GM12878 (cell line): ENCODE measurements around the gene EHBP1. TPM values are rescaled to one million over a fixed set of nuclear protein-coding genes. Genes with fewer than 3 reads are reported as not detected.

Source experiments
- ATAC-seq: fragments of 200-7000 bp; cut with Tn5 transposase; 3 replicates; pipeline ENCODE4 v1.9.1; 2020; ENCODE audit warnings: mild to moderate bottlenecking, moderate library complexity
- BruUV-seq: library from RNA; stranded (reverse); fragments of 400-500 nt; replicated peaks from 2 replicates; lab custom pipeline; 2021; lab: Mats Ljungman, UMichigan
- CTCF ChIA-PET: fragments of 300-600 bp; sonication (Branson Sonifier 250); formaldehyde crosslinking; extraction: SDS; loops from one replicate; lab custom pipeline; 2021; ENCODE audit warnings: inconsistent platforms; lab: Yijun Ruan, JAX
- POLR2A ChIA-PET: fragments of 350-600 bp; formaldehyde crosslinking; extraction: SDS; loops from one replicate; lab custom pipeline; 2021; ENCODE audit warnings: inconsistent platforms; lab: Charles Lee
- RAD21 ChIA-PET: fragments of 300-600 bp; sonication (Branson Sonifier 250); formaldehyde crosslinking; loops from one replicate; lab custom pipeline; 2023; ENCODE audit warnings: antibody characterized with exemption; ENCODE audit not compliant: unreplicated experiment; lab: Charles Lee
- SMC1A ChIA-PET: fragments of 300-600 bp; sonication (Branson Sonifier 250); formaldehyde crosslinking; loops from one replicate; lab custom pipeline; 2023; ENCODE audit not compliant: unreplicated experiment, uncharacterized antibody; lab: Charles Lee
- DNase-seq: peaks from one replicate; pipeline ENCODE4 v3.0.0-alpha.2; 2011; ENCODE audit warnings: low read depth, low spot score
- FAIRE-seq: peaks from 3 replicates; lab custom pipeline; 2011; peaks lifted over from hg19 to GRCh38; lab: Jason Lieb, UNC
- H2AFZ ChIP-seq: 2 replicates; pipeline ENCODE4 v1.6.0; 2011; ENCODE audit warnings: low read depth, low read length, control low read depth; ENCODE audit not compliant: control insufficient read depth
- H3K27ac ChIP-seq: 2 replicates; pipeline ENCODE4 v1.5.1; 2011; ENCODE audit warnings: control low read depth; ENCODE audit not compliant: control insufficient read depth, insufficient read depth
- H3K27me3 ChIP-seq, 2 experiments: replicated peaks in 1 of 2; 2 replicates each; pipeline versions ENCODE4 v1.6.0 to v1.6.1; 2011; ENCODE audit warnings: low read length in 1 of 2; ENCODE audit not compliant: control insufficient read depth in 2 of 2, insufficient read depth in 2 of 2
- H3K36me3 ChIP-seq, 2 experiments: 2 replicates each; pipeline ENCODE4 v1.5.1; 2011; ENCODE audit warnings: low read length in 1 of 2; ENCODE audit not compliant: control insufficient read depth in 2 of 2, insufficient read depth in 2 of 2
- H3K4me1 ChIP-seq: 2 replicates; pipeline ENCODE4 v1.6.1; 2011; ENCODE audit warnings: mild to moderate bottlenecking, low read length, moderate library complexity, mixed read lengths; ENCODE audit not compliant: control insufficient read depth, insufficient read depth
- H3K4me2 ChIP-seq: 2 replicates; pipeline ENCODE4 v1.6.0; 2011; ENCODE audit warnings: control low read depth; ENCODE audit not compliant: control insufficient read depth, insufficient read depth
- H3K4me3 ChIP-seq: fragments of 200-600 bp; sonication (generic); 2 replicates; pipeline ENCODE4 v1.5.1; 2016
- H3K79me2 ChIP-seq: 2 replicates; pipeline ENCODE4 v1.6.0; 2011; ENCODE audit warnings: low read length; ENCODE audit not compliant: control insufficient read depth, insufficient read depth
- H3K9ac ChIP-seq: 2 replicates; pipeline ENCODE4 v1.8.0; 2011; ENCODE audit warnings: low read length, control low read depth, mixed read lengths; ENCODE audit not compliant: control insufficient read depth, insufficient read depth
- H3K9me3 ChIP-seq: replicated peaks from 3 replicates; pipeline ENCODE4 v1.5.1; 2011; ENCODE audit warnings: mild to moderate bottlenecking, low read length; ENCODE audit not compliant: control insufficient read depth, insufficient read depth
- H4K20me1 ChIP-seq: 2 replicates; pipeline ENCODE4 v1.6.0; 2011; ENCODE audit not compliant: control insufficient read depth, insufficient read depth
- EP300 ChIP-seq, 2 experiments: fragments of 150-350 bp in 1 of 2; IDR thresholded peaks; 2 replicates each; pipeline ENCODE4 v1.6.1; 2011 to 2012; ENCODE audit warnings: low read depth in 2 of 2, low read length in 2 of 2, borderline replicate concordance in 1 of 2, improper control_type of control experiment in 1 of 2, inconsistent platforms in 1 of 2; ENCODE audit not compliant: control insufficient read depth in 1 of 2
- FOS ChIP-seq: IDR thresholded peaks from 3 replicates; pipeline ENCODE4 v1.6.1; 2011; ENCODE audit warnings: borderline replicate concordance; ENCODE audit not compliant: insufficient read length; ENCODE audit errors: extremely low read depth
- IRF5 ChIP-seq: fragments of 450-650 bp; IDR thresholded peaks from 2 replicates; pipeline ENCODE4 v1.6.1; 2017; ENCODE audit warnings: borderline replicate concordance
- MTA3 ChIP-seq: IDR thresholded peaks from 2 replicates; pipeline ENCODE4 v1.6.1; 2012; ENCODE audit warnings: low read length, inconsistent platforms, borderline replicate concordance
- ZNF207 ChIP-seq: fragments of 450-650 bp; IDR thresholded peaks from 2 replicates; pipeline ENCODE4 v1.6.1; 2014; ENCODE audit warnings: antibody characterized with exemption, mild to moderate bottlenecking, borderline replicate concordance
- WGBS: methylation state at CpG from one replicate; pipeline ENCODE4 v1.1.6; 2016; ENCODE audit warnings: low lambda C conversion rate; ENCODE audit not compliant: insufficient replicate concordance, insufficient coverage; ENCODE audit errors: missing lambda C conversion rate; 5-methylcytosine and 5-hydroxymethylcytosine counted together
- in situ Hi-C: fragments of 300-500 bp; cut with MboI; formaldehyde crosslinking; loops from 9 replicates; pipeline ENCODE4 v1.14.3; 2018; ENCODE audit warnings: mixed read lengths
- intact Hi-C: fragments of 100-400 bp; cut with micrococcal nuclease; formaldehyde crosslinking; loops from one replicate; pipeline ENCODE4 v1.14.2; 2022; ENCODE audit not compliant: unreplicated experiment
- polyA plus RNA-seq, 11 experiments: library from polyadenylated mRNA; depleted of rRNA in 4 of 11; unstranded in 6 of 11; stranded (reverse) in 5 of 11; fragments of >200 nt; fragmentation: Nextera tagmentation in 4 of 11; fragmentation: Illumina TruSeq in 1 of 11; extraction: Ambion mirVana in 4 of 11; extraction: Trizol in 1 of 11; gene quantifications; 1 replicate in 1 of 11; 2 replicates in 10 of 11; pipeline versions ENCODE4 v1.2.1 to v1.2.3, GENCODE V29; 2011 to 2016; ENCODE audit warnings: inconsistent platforms in 2 of 11, missing spikeins in 2 of 11, low read depth in 1 of 11
- total RNA-seq, 4 experiments: library from RNA; depleted of rRNA in 3 of 4; stranded (reverse); fragments of >200 nt in 3 of 4; fragmentation: Illumina TruSeq in 1 of 4; extraction: Trizol in 1 of 4; gene quantifications; 2 replicates each; pipeline versions ENCODE4 v1.2.1 to v1.2.3, GENCODE V29; 2013 to 2021

EHBP1 gene
- total and polyA plus RNA-seq, 10 of the 15 experiments (the other 5 are each of a cell fraction or from before 2014, with no cell fraction given) = 5.7 to 26.1 (median 13.6) TPM

DNA sequence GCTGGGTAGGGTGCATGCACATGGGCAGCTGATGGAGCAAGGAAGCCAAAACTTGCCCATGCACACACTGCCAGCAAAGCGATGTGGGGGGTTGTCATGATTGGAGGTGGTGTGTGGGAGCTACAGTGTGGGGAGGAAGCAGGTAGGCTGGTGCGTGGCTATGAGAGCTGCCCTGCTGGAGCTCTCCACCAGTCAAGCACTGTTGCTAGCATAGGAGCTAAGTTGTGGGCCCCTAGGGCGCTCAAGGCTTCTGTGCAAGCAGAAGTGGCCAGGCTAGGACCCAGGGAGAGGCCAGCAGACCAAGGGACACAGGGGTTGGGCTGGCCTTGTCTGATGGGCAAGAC lies 20.2 kb downstream of the EHBP1 start:
- WGBS = 77% methylated on average over 3 of the region's 3 CpGs
- peaks cover 0 to 3% of the 10 kb centered on the region in 2 experiments; a peak in 1 of 4 replicates for H3K36me3 ChIP-seq
- DNase-seq (no peak), FAIRE-seq (no peak), ATAC-seq (peak; percentile 18; the same call in 1 of the 3 replicates)
- no TSS peak for BruUV-seq
- no peak overlapping the region for H3K4me2 ChIP-seq
- TF ChIP-seq FOS (no peak), ZNF207 (no peak), MTA3 (no peak), EP300 (IDR thresholded peaks at IDR 0.05; ENCODE audit: borderline replicate concordance in 1 of 2, control insufficient read depth in 1 of 2, low read depth in 2 of 2, low read length in 2 of 2) (no peak), IRF5 (no peak)
- ChIA-PET RAD21 (interaction anchor here (0.7 to 1.0 kb wide), 2 partner anchors 12 to 13 kb away, joined by 3 to 4 read pairs; no protein-coding TSS in a partner anchor), POLR2A (interaction anchor here (0.6 to 1.0 kb wide), 2 partner anchors 23 to 268 kb away, joined by 3 to 4 read pairs; no protein-coding TSS in a partner anchor), SMC1A (interaction anchor here (0.6 to 1.5 kb wide), 7 partner anchors 10 to 725 kb away, joined by 3 to 4 read pairs (median 3); no protein-coding TSS in a partner anchor), CTCF (interaction anchor here (0.6 to 1.7 kb wide), 4 partner anchors 10 to 268 kb away, joined by 3 to 4 read pairs (median 3); no protein-coding TSS in a partner anchor)
- intact Hi-C loops = no loop called here
- H3K9me3 ChIP-seq = peaks cover 8% of the 10 kb centered on the region
- H4K20me1 ChIP-seq = no peaks in the 10 kb centered on the region
- no peak overlapping the region for H3K27ac ChIP-seq
- no peak overlapping the region for H2AFZ ChIP-seq
- H3K27me3 ChIP-seq = no peaks in the 10 kb centered on the region
- no peak overlapping the region for H3K9ac ChIP-seq
- in situ Hi-C loops = no loop called here
- peaks cover 8% of the 10 kb centered on the region for H3K79me2 ChIP-seq
- H3K4me3 ChIP-seq = no peak overlapping the region
- H3K4me1 ChIP-seq = peaks cover 4% of the 10 kb centered on the region; the same call in 1 of the 2 replicates
